Mesenchymal stem cell (in vitro differentiated cells and primary cell): ENCODE data around the gene TMPRSS13.

Experiments
- DNase-seq: peaks from one replicate; pipeline ENCODE4 v3.0.0-alpha.2; 2013
- H2AFZ ChIP-seq: one replicate; pipeline ENCODE4 v1.6.1; 2013; ENCODE audit warnings: low read depth, mild to moderate bottlenecking, control low read depth, inconsistent platforms, low read length, moderate library complexity
- H2AK5ac ChIP-seq: 2 replicates; pipeline ENCODE4 v1.6.1; 2013; ENCODE audit warnings: low read length, moderate library complexity, mild to moderate bottlenecking, inconsistent platforms; ENCODE audit not compliant: severe bottlenecking
- H2BK120ac ChIP-seq: one replicate; pipeline ENCODE4 v1.6.1; 2013; ENCODE audit warnings: low read depth, mild to moderate bottlenecking, inconsistent platforms, low read length, moderate library complexity
- H2BK12ac ChIP-seq, 2 experiments: one replicate each; pipeline ENCODE4 v1.6.1; 2013; ENCODE audit warnings: inconsistent platforms in 2 of 2, low read length in 2 of 2, mild to moderate bottlenecking in 2 of 2, moderate library complexity in 2 of 2, control low read depth in 1 of 2
- H2BK15ac ChIP-seq: one replicate; pipeline ENCODE4 v1.6.1; 2013; ENCODE audit warnings: mild to moderate bottlenecking, low read depth, inconsistent platforms; ENCODE audit not compliant: poor library complexity, severe bottlenecking
- H2BK5ac ChIP-seq: 2 replicates; pipeline ENCODE4 v1.6.1; 2013; ENCODE audit warnings: low read depth, mild to moderate bottlenecking, low read length, control low read depth, inconsistent platforms; ENCODE audit not compliant: poor library complexity, severe bottlenecking
- H3K14ac ChIP-seq, 2 experiments: one replicate each; pipeline ENCODE4 v1.6.1; 2013; ENCODE audit warnings: inconsistent platforms in 2 of 2, low read length in 2 of 2, control low read depth in 1 of 2, mild to moderate bottlenecking in 1 of 2, moderate library complexity in 1 of 2
- H3K18ac ChIP-seq, 2 experiments: one replicate each; pipeline ENCODE4 v1.6.1; 2013; ENCODE audit warnings: inconsistent platforms in 2 of 2, low read length in 2 of 2, control low read depth in 1 of 2, low read depth in 1 of 2, mild to moderate bottlenecking in 1 of 2
- H3K23ac ChIP-seq, 2 experiments: one replicate each; pipeline ENCODE4 v1.6.1; 2013; ENCODE audit warnings: inconsistent platforms in 2 of 2, low read length in 2 of 2, mild to moderate bottlenecking in 2 of 2, moderate library complexity in 2 of 2, control low read depth in 1 of 2
- H3K27ac ChIP-seq: 2 replicates; pipeline ENCODE4 v1.5.1; 2013; ENCODE audit warnings: mild to moderate bottlenecking, moderate library complexity, low read length, control low read depth, inconsistent platforms; ENCODE audit not compliant: poor library complexity, severe bottlenecking
- H3K27me3 ChIP-seq, 2 experiments: 2 replicates each; pipeline versions ENCODE4 v1.6.1 to v1.7.0; 2013; ENCODE audit warnings: low read length in 2 of 2, mild to moderate bottlenecking in 2 of 2, moderate library complexity in 2 of 2, control low read depth in 1 of 2, inconsistent platforms in 1 of 2; ENCODE audit not compliant: control insufficient read depth in 1 of 2, insufficient read depth in 1 of 2
- H3K36me3 ChIP-seq, 2 experiments: 2 replicates each; pipeline versions ENCODE4 v1.6.1 to v1.7.0; 2013; ENCODE audit warnings: low read length in 2 of 2, control low read depth in 1 of 2, inconsistent platforms in 1 of 2, low read depth in 1 of 2, mild to moderate bottlenecking in 1 of 2; ENCODE audit not compliant: insufficient read depth in 2 of 2, control insufficient read depth in 1 of 2
- H3K4ac ChIP-seq, 2 experiments: one replicate each; pipeline ENCODE4 v1.6.1; 2013; ENCODE audit warnings: inconsistent platforms in 2 of 2, low read length in 2 of 2, mild to moderate bottlenecking in 2 of 2, moderate library complexity in 2 of 2, control low read depth in 1 of 2, low read depth in 1 of 2
- H3K4me1 ChIP-seq: 2 replicates; pipeline ENCODE4 v1.6.1; 2013; ENCODE audit warnings: low read depth, low read length, control low read depth; ENCODE audit not compliant: control insufficient read depth, insufficient read depth
- H3K4me2 ChIP-seq: 2 replicates; pipeline ENCODE4 v1.6.1; 2013; ENCODE audit warnings: low read length, mild to moderate bottlenecking, inconsistent platforms; ENCODE audit not compliant: poor library complexity, severe bottlenecking
- H3K4me3 ChIP-seq, 2 experiments: 2 replicates each; pipeline versions ENCODE4 v1.5.1 to v1.7.0; 2013; ENCODE audit warnings: low read length in 2 of 2, mild to moderate bottlenecking in 2 of 2, control low read depth in 1 of 2, low read depth in 1 of 2; ENCODE audit not compliant: insufficient read depth in 1 of 2
- H3K79me1 ChIP-seq: replicated peaks from 2 replicates; pipeline ENCODE4 v1.6.1; 2013; ENCODE audit warnings: mild to moderate bottlenecking, control low read depth, low read length, inconsistent platforms; ENCODE audit not compliant: poor library complexity, severe bottlenecking
- H3K9ac ChIP-seq: 2 replicates; pipeline ENCODE4 v1.7.0; 2013; ENCODE audit warnings: mild to moderate bottlenecking, low read length, moderate library complexity
- H3K9me3 ChIP-seq: 2 replicates; pipeline ENCODE4 v1.7.0; 2013; ENCODE audit warnings: mild to moderate bottlenecking, low read length; ENCODE audit not compliant: control insufficient read depth
- H4K8ac ChIP-seq: one replicate; pipeline ENCODE4 v1.6.1; 2013; ENCODE audit warnings: inconsistent platforms, mild to moderate bottlenecking, low read length, moderate library complexity
- H4K91ac ChIP-seq: one replicate; pipeline ENCODE4 v1.6.1; 2013; ENCODE audit warnings: mild to moderate bottlenecking, low read length, inconsistent platforms
- WGBS: methylation state at CpG from one replicate; pipeline ENCODE4 v1.1.7; 2013; ENCODE audit warnings: mixed read lengths; 5-methylcytosine and 5-hydroxymethylcytosine counted together

The TMPRSS13 gene

GRCh38 chr11:117931971-117932370 lies 2.8 kb upstream of the TMPRSS13 start:
- no peak overlapping the region for H3K14ac ChIP-seq
- no peak for DNase-seq
- H2BK15ac ChIP-seq = no peak overlapping the region
- H3K27me3 ChIP-seq = peaks cover 21 to 57% of the 10 kb centered on the region in 2 experiments
- no peak overlapping the region for H2BK5ac ChIP-seq
- WGBS = 76% methylated on average over 1 of the region's 2 CpGs
- no peak overlapping the region for H3K23ac ChIP-seq
- no peaks in the 10 kb centered on the region for H3K9me3 ChIP-seq
- H3K27ac ChIP-seq = no peak overlapping the region
- no peak overlapping the region for H3K4me3 ChIP-seq
- no peak overlapping the region for H4K8ac ChIP-seq
- no peak overlapping the region for H2AK5ac ChIP-seq
- H3K4me2 ChIP-seq = no peak overlapping the region
- H2BK120ac ChIP-seq = no peak overlapping the region
- H2AFZ ChIP-seq = no peak overlapping the region
- H2BK12ac ChIP-seq = no peak overlapping the region
- no peak overlapping the region for H3K4ac ChIP-seq
- H3K18ac ChIP-seq = no peak overlapping the region
- H4K91ac ChIP-seq = no peak overlapping the region
- H3K36me3 ChIP-seq = no peaks in the 10 kb centered on the region
- peaks cover 9% of the 10 kb centered on the region for H3K4me1 ChIP-seq
- H3K9ac ChIP-seq = no peak overlapping the region
- H3K79me1 ChIP-seq = no peaks in the 10 kb centered on the region

GRCh38 chr11:117931331-117931950 lies 2.2 kb upstream of the TMPRSS13 start:
- no peak overlapping the region for H3K27ac ChIP-seq
- no peaks in the 10 kb centered on the region for H3K9me3 ChIP-seq
- WGBS = 94% methylated on average over 10 of the region's 10 CpGs
- H3K9ac ChIP-seq = no peak overlapping the region
- no peak overlapping the region for H2BK120ac ChIP-seq
- no peak overlapping the region for H3K4me3 ChIP-seq
- no peak overlapping the region for H2AK5ac ChIP-seq
- H4K91ac ChIP-seq = no peak overlapping the region
- H2BK12ac ChIP-seq = no peak overlapping the region
- H2BK15ac ChIP-seq = no peak overlapping the region
- H3K4ac ChIP-seq = no peak overlapping the region
- no peak overlapping the region for H2AFZ ChIP-seq
- H3K14ac ChIP-seq = no peak overlapping the region
- H3K27me3 ChIP-seq = peaks cover 21 to 63% of the 10 kb centered on the region in 2 experiments
- H2BK5ac ChIP-seq = no peak overlapping the region
- DNase-seq = no peak
- no peaks in the 10 kb centered on the region for H3K79me1 ChIP-seq
- no peak overlapping the region for H3K4me2 ChIP-seq
- H3K4me1 ChIP-seq = peaks cover 9% of the 10 kb centered on the region
- H3K18ac ChIP-seq = no peak overlapping the region
- no peaks in the 10 kb centered on the region for H3K36me3 ChIP-seq
- no peak overlapping the region for H3K23ac ChIP-seq
- no peak overlapping the region for H4K8ac ChIP-seq

GRCh38 chr11:117930668-117931330 lies 1.6 kb upstream of the TMPRSS13 start:
- 96% methylated on average over 8 of the region's 9 CpGs for WGBS

GRCh38 chr11:117929916-117930570 lies 841 bp upstream of the TMPRSS13 start:
- no peak overlapping the region for H3K4me2 ChIP-seq
- H2BK12ac ChIP-seq = no peak overlapping the region
- H2BK120ac ChIP-seq = no peak overlapping the region
- H3K9ac ChIP-seq = no peak overlapping the region
- H2AFZ ChIP-seq = no peak overlapping the region
- no peak overlapping the region for H3K4me3 ChIP-seq
- H3K9me3 ChIP-seq = no peaks in the 10 kb centered on the region
- H3K36me3 ChIP-seq = no peaks in the 10 kb centered on the region
- DNase-seq = no peak
- H3K4me1 ChIP-seq = peaks cover 9% of the 10 kb centered on the region
- H3K79me1 ChIP-seq = no peaks in the 10 kb centered on the region
- no peak overlapping the region for H3K4ac ChIP-seq
- H3K27ac ChIP-seq = no peak overlapping the region
- no peak overlapping the region for H3K23ac ChIP-seq
- peaks cover 26 to 70% of the 10 kb centered on the region in 2 experiments for H3K27me3 ChIP-seq
- WGBS = 92% methylated on average over 5 of the region's 7 CpGs
- no peak overlapping the region for H4K8ac ChIP-seq
- no peak overlapping the region for H2BK15ac ChIP-seq
- H4K91ac ChIP-seq = no peak overlapping the region
- H2AK5ac ChIP-seq = no peak overlapping the region
- H3K18ac ChIP-seq = no peak overlapping the region
- no peak overlapping the region for H3K14ac ChIP-seq
- no peak overlapping the region for H2BK5ac ChIP-seq

More at GRCh38 chr11:117930668-117931330, 1.6 kb upstream of the TMPRSS13 start:
- H3K4me1 ChIP-seq = peaks cover 9% of the 10 kb centered on the region
- no peak overlapping the region for H3K27ac ChIP-seq
- H3K9me3 ChIP-seq = no peaks in the 10 kb centered on the region
- H3K14ac ChIP-seq = no peak overlapping the region
- no peak overlapping the region for H4K91ac ChIP-seq
- no peaks in the 10 kb centered on the region for H3K79me1 ChIP-seq
- no peaks in the 10 kb centered on the region for H3K36me3 ChIP-seq
- no peak overlapping the region for H2BK5ac ChIP-seq
- no peak overlapping the region for H3K4me3 ChIP-seq
- H2AK5ac ChIP-seq = no peak overlapping the region
- H3K18ac ChIP-seq = no peak overlapping the region
- DNase-seq = no peak
- H3K4me2 ChIP-seq = no peak overlapping the region
- no peak overlapping the region for H2BK12ac ChIP-seq
- H3K27me3 ChIP-seq = peaks cover 21 to 66% of the 10 kb centered on the region in 2 experiments
- H3K9ac ChIP-seq = no peak overlapping the region
- no peak overlapping the region for H3K23ac ChIP-seq
- no peak overlapping the region for H3K4ac ChIP-seq
- no peak overlapping the region for H2BK15ac ChIP-seq
- H4K8ac ChIP-seq = no peak overlapping the region
- H2AFZ ChIP-seq = no peak overlapping the region
- H2BK120ac ChIP-seq = no peak overlapping the region
